K562 (cell line): ENCODE data around the gene ZNF8. TPM values are rescaled to one million over a fixed set of nuclear protein-coding genes. Genes with fewer than 3 reads are reported as not detected.

ENCODE experiments used
- ATAC-seq: fragments of 200-7000 bp; cut with Tn5 transposase; 3 replicates; pipeline ENCODE4 v1.9.1; 2020; ENCODE audit warnings: moderate library complexity
- BruUV-seq: library from RNA; stranded (reverse); fragments of 400-500 nt; replicated peaks from 2 replicates; lab custom pipeline; 2021; lab: Mats Ljungman, UMichigan
- CTCF ChIA-PET: fragments of 300-600 bp; formaldehyde crosslinking; extraction: SDS; loops from one replicate; lab custom pipeline; 2021; ENCODE audit warnings: low intra/inter-chr PET ratio; lab: Yijun Ruan, JAX
- POLR2A ChIA-PET: fragments of 300-600, 350-650 bp; sonication (Branson Sonifier 250); formaldehyde crosslinking; extraction: SDS; loops from one replicate; lab custom pipeline; 2021; ENCODE audit warnings: antibody characterized with exemption, inconsistent platforms; lab: Yijun Ruan, JAX
- DNase-seq, 4 experiments: peaks; one replicate each; pipeline versions ENCODE4 v3.0.0 to v3.0.0-alpha.2; 2011 to 2018; ENCODE audit warnings: low spot score in 3 of 4, mixed read lengths in 3 of 4; ENCODE audit errors: extremely low read depth in 1 of 4
- FAIRE-seq: peaks from 2 replicates; lab custom pipeline; 2011; peaks lifted over from hg19 to GRCh38; lab: Jason Lieb, UNC
- H2AFZ ChIP-seq: 2 replicates; pipeline ENCODE4 v1.6.0; 2011; ENCODE audit warnings: low read depth, low read length, control low read depth, inconsistent platforms
- H3K27ac ChIP-seq: fragments of 200-600 bp; 3 replicates; pipeline ENCODE4 v1.8.0; 2011; ENCODE audit warnings: low read depth, mild to moderate bottlenecking, control low read depth, inconsistent platforms, low read length, moderate library complexity, mixed read lengths; ENCODE audit errors: extremely low read depth
- H3K27me3 ChIP-seq, 2 experiments: fragments of 300-600 bp in 1 of 2; 2 replicates in 1 of 2; 3 replicates in 1 of 2; pipeline versions ENCODE4 v1.6.0 to v1.8.0; 2011; ENCODE audit warnings: inconsistent platforms in 2 of 2, low read length in 2 of 2, mild to moderate bottlenecking in 1 of 2, mixed read lengths in 1 of 2, moderate library complexity in 1 of 2; ENCODE audit not compliant: control insufficient read depth in 2 of 2, insufficient read depth in 2 of 2
- H3K36me3 ChIP-seq: fragments of 300-600 bp; 3 replicates; pipeline ENCODE4 v1.8.0; 2011; ENCODE audit warnings: mild to moderate bottlenecking, low read length, inconsistent platforms; ENCODE audit not compliant: control insufficient read depth, insufficient read depth
- H3K4me1 ChIP-seq, 2 experiments: fragments of 200-600 bp in 1 of 2; replicated peaks in 1 of 2; 2 replicates in 1 of 2; 3 replicates in 1 of 2; pipeline versions ENCODE4 v1.5.1 to v1.8.0; 2011; ENCODE audit warnings: inconsistent platforms in 2 of 2, low read length in 2 of 2, mild to moderate bottlenecking in 1 of 2, mixed read lengths in 1 of 2, moderate library complexity in 1 of 2; ENCODE audit not compliant: control insufficient read depth in 2 of 2, insufficient read depth in 2 of 2
- H3K4me2 ChIP-seq: 2 replicates; pipeline ENCODE4 v1.6.1; 2011; ENCODE audit warnings: low read length, control low read depth, inconsistent platforms, mixed read lengths; ENCODE audit not compliant: insufficient read depth
- H3K4me3 ChIP-seq: fragments of 200-600 bp; sonication (generic), shearing (Covaris generic); 2 replicates; pipeline ENCODE4 v1.5.1; 2016; ENCODE audit warnings: control low read depth, inconsistent platforms
- H3K79me2 ChIP-seq: fragments of 200-600 bp; 3 replicates; pipeline ENCODE4 v1.8.0; 2011; ENCODE audit warnings: low read length, inconsistent platforms; ENCODE audit not compliant: control insufficient read depth, insufficient read depth
- H3K9ac ChIP-seq, 2 experiments: 2 replicates each; pipeline versions ENCODE4 v1.6.0 to v1.6.1; 2011; ENCODE audit warnings: low read depth in 2 of 2, low read length in 2 of 2, control low read depth in 1 of 2, inconsistent platforms in 1 of 2, mild to moderate bottlenecking in 1 of 2, mixed read lengths in 1 of 2; ENCODE audit not compliant: insufficient read depth in 1 of 2
- H3K9me1 ChIP-seq: one replicate; pipeline ENCODE4 v1.6.0; 2011; ENCODE audit warnings: inconsistent platforms, mild to moderate bottlenecking, low read length, moderate library complexity; ENCODE audit not compliant: control insufficient read depth, insufficient read depth
- H3K9me3 ChIP-seq: replicated peaks from 2 replicates; pipeline ENCODE4 v1.5.1; 2011; ENCODE audit warnings: low read depth, low read length, inconsistent platforms; ENCODE audit not compliant: control insufficient read depth, insufficient read depth
- H4K20me1 ChIP-seq: replicated peaks from 2 replicates; pipeline ENCODE4 v1.6.1; 2011; ENCODE audit warnings: low read length, inconsistent platforms, mixed read lengths; ENCODE audit not compliant: control insufficient read depth, insufficient read depth
- EP400 ChIP-seq: fragments of 450-650 bp; IDR thresholded peaks from 2 replicates; pipeline ENCODE4 v1.6.1; 2017; ENCODE audit warnings: antibody characterized with exemption, mild to moderate bottlenecking, moderate library complexity
- MCM3 ChIP-seq: fragments of 450-650 bp; IDR thresholded peaks from 2 replicates; pipeline ENCODE4 v1.6.1; 2016
- POLR2G ChIP-seq: fragments of 200-400 bp; formaldehyde crosslinking; IDR thresholded peaks from 2 replicates; pipeline ENCODE4 v1.6.1; 2017; ENCODE audit warnings: low read depth, mild to moderate bottlenecking, antibody characterized with exemption, low read length, moderate library complexity
- RBM34 ChIP-seq: fragments of 200-400 bp; formaldehyde crosslinking; IDR thresholded peaks from 2 replicates; pipeline ENCODE4 v1.6.1; 2018; ENCODE audit warnings: low read length, borderline replicate concordance; ENCODE audit not compliant: insufficient read depth
- SLC30A9 ChIP-seq: fragments of 250-450 bp; sonication (Bioruptor Pico); IDR thresholded peaks from 2 replicates; pipeline ENCODE4 v1.8.0; 2022; ENCODE audit warnings: mild to moderate bottlenecking, moderate library complexity
- ZEB2 ChIP-seq: fragments of 450-650 bp; IDR thresholded peaks from 2 replicates; pipeline ENCODE4 v1.6.1; 2016
- ZNF699 ChIP-seq: fragments of 250-450 bp; sonication (Bioruptor Pico); IDR thresholded peaks from 2 replicates; pipeline ENCODE4 v1.8.0; 2021; ENCODE audit warnings: mild to moderate bottlenecking, moderate library complexity; ENCODE audit not compliant: insufficient replicate concordance
- ZNF75A ChIP-seq: fragments of 450-650 bp; formaldehyde crosslinking; IDR thresholded peaks from 2 replicates; pipeline ENCODE4 v1.4.0; 2020; ENCODE audit warnings: mild to moderate bottlenecking
- ZNF778 ChIP-seq: fragments of 450-650 bp; formaldehyde crosslinking; IDR thresholded peaks from 2 replicates; pipeline ENCODE4 v1.4.0; 2020; ENCODE audit warnings: mild to moderate bottlenecking, moderate library complexity
- WGBS: fragments of 100-300 bp; shearing (Covaris generic); methylation state at CpG from one replicate; pipeline ENCODE4 v1.1.6; 2016; ENCODE audit warnings: low coverage, mixed read lengths; ENCODE audit not compliant: insufficient coverage; ENCODE audit errors: missing lambda C conversion rate; 5-methylcytosine and 5-hydroxymethylcytosine counted together
- in situ Hi-C: fragments of 300-500 bp; cut with MboI; formaldehyde crosslinking; loops from 4 replicates; pipeline ENCODE4 v1.15.0; 2018; ENCODE audit warnings: inconsistent platforms, mixed read lengths
- intact Hi-C: fragments of 100-400 bp; cut with micrococcal nuclease; formaldehyde crosslinking; loops from 2 replicates; pipeline ENCODE4 v1.14.2; 2022
- polyA plus RNA-seq, 8 experiments: library from polyadenylated mRNA; depleted of rRNA in 4 of 8; stranded (reverse) in 5 of 8; unstranded in 3 of 8; fragments of >200 nt; fragmentation: Nextera tagmentation in 2 of 8; fragmentation: Illumina TruSeq in 1 of 8; extraction: Ambion mirVana in 2 of 8; extraction: Trizol in 1 of 8; gene quantifications; 2 replicates each; pipeline versions ENCODE4 v1.2.1 to v1.2.3, GENCODE V29; 2011 to 2014; ENCODE audit warnings: inconsistent platforms in 1 of 8, missing spikeins in 1 of 8
- total RNA-seq, 7 experiments: library from RNA; depleted of rRNA in 6 of 7; stranded (reverse); fragments of >200 nt in 6 of 7; fragmentation: Illumina TruSeq in 2 of 7; extraction: Trizol in 2 of 7; gene quantifications; 2 replicates each; pipeline versions ENCODE4 v1.2.1 to v1.2.3, GENCODE V29; 2011 to 2021; ENCODE audit warnings: low replicate concordance in 1 of 7

Gene ZNF8
- total and polyA plus RNA-seq, 9 of the 15 experiments (the other 6 are each of a cell fraction or from before 2014, with no cell fraction given): 0.71 to 7.7 (median 4.7) TPM

GRCh38 chr19:58351558-58351878 is 72.8 kb downstream of the ZNF8 start:
- in situ Hi-C loops: no loop called here
- no peaks in the 10 kb centered on the region for H4K20me1 ChIP-seq
- FAIRE-seq: no peak
- TF ChIP-seq POLR2G: 0 out of 2 replicates have a peak, but pooled peaks have one; percentile 0
- no peak for TF ChIP-seq ZNF699 (CRISPR knock-in tag)
- H2AFZ ChIP-seq: no peak overlapping the region
- no peak overlapping the region for H3K4me2 ChIP-seq
- H3K4me3 ChIP-seq: no peak overlapping the region
- H3K9me3 ChIP-seq: no peaks in the 10 kb centered on the region
- BruUV-seq: no TSS peak
- no peak for DNase-seq
- CTCF ChIA-PET: no interaction called here
- H3K9me1 ChIP-seq: no peaks in the 10 kb centered on the region
- POLR2A ChIA-PET: interaction anchor here (1.2 kb wide), 1 partner anchor 11 kb away, joined by 5 read pairs; the partner anchor contains the start of gene ZNF497
- 84% methylated on average over 6 of the region's 9 CpGs for WGBS
- intact Hi-C loops: no loop called here
- no peaks in the 10 kb centered on the region for H3K36me3 ChIP-seq
- no peak overlapping the region for H3K9ac ChIP-seq
- no peaks in the 10 kb centered on the region for H3K79me2 ChIP-seq
- ATAC-seq: no peak
- peaks cover 5 to 25% of the 10 kb centered on the region in 2 experiments; a peak in 4 of 5 replicates for H3K4me1 ChIP-seq
- no peaks in the 10 kb centered on the region for H3K27me3 ChIP-seq
- no peak overlapping the region for H3K27ac ChIP-seq

GRCh38 chr19:58351990-58352755 is 73.4 kb downstream of the ZNF8 start:
- no peaks in the 10 kb centered on the region for H3K9me3 ChIP-seq
- H3K79me2 ChIP-seq: no peaks in the 10 kb centered on the region
- H3K9me1 ChIP-seq: no peaks in the 10 kb centered on the region
- no peak for DNase-seq
- in situ Hi-C loops (no loop called here), intact Hi-C loops (no loop called here)
- no peak overlapping the region for H3K4me2 ChIP-seq
- ChIA-PET POLR2A (interaction anchor here (0.6 to 1.2 kb wide), 3 partner anchors 10 to 22 kb away, joined by 3 to 6 read pairs (median 5); partner anchors contain the start of gene ZNF497), CTCF (no interaction called here)
- peak overlapping the region in 1 of 2 experiments; percentile 64; a peak in 2 of 4 replicates for H3K9ac ChIP-seq
- H2AFZ ChIP-seq: no peak overlapping the region
- H3K36me3 ChIP-seq: no peaks in the 10 kb centered on the region
- ATAC-seq: no peak
- FAIRE-seq: no peak
- H4K20me1 ChIP-seq: no peaks in the 10 kb centered on the region
- 62% methylated on average over 23 of the region's 23 CpGs for WGBS
- no TSS peak for BruUV-seq
- H3K27ac ChIP-seq: no peak overlapping the region
- H3K27me3 ChIP-seq: no peaks in the 10 kb centered on the region
- TF ChIP-seq EP400 (no peak), MCM3 (no peak), ZNF75A (CRISPR knock-in tag) (no peak), ZNF778 (CRISPR knock-in tag) (no peak), ZEB2 (no peak), SLC30A9 (CRISPR knock-in tag) (no peak), RBM34 (no peak)
- no peak overlapping the region for H3K4me3 ChIP-seq
- peaks cover 2 to 22% of the 10 kb centered on the region in 2 experiments; a peak in 4 of 5 replicates for H3K4me1 ChIP-seq
